ENCODE data around the gene FAM163B.

Gene FAM163B

DNA sequence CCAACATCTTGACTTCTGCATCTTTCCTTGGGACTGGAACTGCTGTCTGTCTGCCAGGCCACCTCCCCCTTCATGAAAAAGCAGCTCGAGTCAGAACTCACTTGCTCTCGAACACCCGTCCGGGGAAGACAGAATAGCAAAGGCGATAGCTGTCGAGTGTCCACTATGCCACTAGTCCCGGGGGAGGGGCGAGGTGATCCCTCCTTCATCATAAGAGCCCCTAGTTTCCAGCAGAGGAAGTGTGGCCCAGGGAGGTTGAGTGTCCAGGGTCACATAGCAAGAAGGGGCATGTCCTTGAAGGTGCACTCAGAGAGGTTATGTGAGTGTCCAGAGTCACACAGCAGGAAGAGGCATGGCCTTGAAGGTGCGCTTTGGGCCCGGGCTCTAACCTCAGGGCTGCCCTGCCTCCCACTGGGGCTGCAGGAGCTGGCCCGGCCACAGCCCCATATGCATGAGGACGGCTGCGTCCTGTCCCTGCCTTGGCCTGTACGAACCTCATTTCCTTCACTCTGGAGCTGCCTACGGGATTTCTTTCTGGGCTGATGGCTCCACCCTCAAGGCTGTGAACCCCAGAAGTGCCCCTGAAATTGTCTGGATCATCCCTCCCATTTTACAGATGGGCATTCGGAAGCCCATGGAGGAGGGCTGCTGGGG, 33.6 kb upstream of the FAM163B start:
- TF ChIP-seq, protein P1, sequence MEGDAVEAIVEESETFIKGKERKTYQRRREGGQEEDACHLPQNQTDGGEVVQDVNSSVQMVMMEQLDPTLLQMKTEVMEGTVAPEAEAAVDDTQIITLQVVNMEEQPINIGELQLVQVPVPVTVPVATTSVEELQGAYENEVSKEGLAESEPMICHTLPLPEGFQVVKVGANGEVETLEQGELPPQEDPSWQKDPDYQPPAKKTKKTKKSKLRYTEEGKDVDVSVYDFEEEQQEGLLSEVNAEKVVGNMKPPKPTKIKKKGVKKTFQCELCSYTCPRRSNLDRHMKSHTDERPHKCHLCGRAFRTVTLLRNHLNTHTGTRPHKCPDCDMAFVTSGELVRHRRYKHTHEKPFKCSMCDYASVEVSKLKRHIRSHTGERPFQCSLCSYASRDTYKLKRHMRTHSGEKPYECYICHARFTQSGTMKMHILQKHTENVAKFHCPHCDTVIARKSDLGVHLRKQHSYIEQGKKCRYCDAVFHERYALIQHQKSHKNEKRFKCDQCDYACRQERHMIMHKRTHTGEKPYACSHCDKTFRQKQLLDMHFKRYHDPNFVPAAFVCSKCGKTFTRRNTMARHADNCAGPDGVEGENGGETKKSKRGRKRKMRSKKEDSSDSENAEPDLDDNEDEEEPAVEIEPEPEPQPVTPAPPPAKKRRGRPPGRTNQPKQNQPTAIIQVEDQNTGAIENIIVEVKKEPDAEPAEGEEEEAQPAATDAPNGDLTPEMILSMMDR (IDR thresholded peaks at IDR 0.05; ENCODE audit: extremely low read depth, missing control alignments), result no peak
- DNase-seq (ENCODE audit: low spot score), result no peak

DNA sequence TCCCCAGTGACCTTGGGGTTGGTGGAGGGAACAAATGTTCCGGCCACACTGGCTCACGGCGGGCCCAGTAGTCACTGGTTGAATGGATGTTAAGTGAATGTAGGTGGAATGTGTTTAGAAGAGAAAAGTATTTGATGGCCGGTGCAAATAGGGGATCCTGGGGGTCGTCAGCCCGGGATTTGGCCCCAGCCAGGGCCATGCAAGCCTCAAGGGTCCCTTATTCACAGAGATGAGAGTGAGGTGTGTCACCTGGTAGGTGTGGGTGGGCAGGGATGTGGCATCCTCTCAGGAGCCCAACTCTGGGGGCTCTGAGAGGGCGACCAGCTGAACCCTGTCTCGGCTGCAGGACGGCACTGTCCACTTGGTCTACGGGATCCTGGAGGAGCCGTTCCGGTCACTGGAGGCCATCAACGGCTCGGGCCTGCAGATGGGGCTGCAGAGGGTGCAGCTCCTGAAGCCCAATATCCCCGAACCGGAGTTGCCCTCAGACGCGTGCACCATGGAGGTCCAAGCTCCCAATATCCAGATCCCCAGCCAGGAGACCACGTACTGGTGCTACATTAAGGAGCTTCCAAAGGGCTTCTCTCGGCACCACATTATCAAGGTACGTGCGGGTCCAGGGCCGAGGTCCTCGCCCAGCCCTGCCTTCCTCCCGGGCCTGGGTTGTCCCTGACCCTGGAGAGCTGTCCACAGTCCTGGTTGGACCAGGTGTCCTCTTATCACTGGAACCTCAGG, 32.8 kb upstream of the FAM163B start:
- DNase-seq (ENCODE audit: low spot score), result no peak
- TF ChIP-seq, protein P1 (IDR thresholded peaks at IDR 0.05; ENCODE audit: extremely low read depth, missing control alignments), result no peak

DNA sequence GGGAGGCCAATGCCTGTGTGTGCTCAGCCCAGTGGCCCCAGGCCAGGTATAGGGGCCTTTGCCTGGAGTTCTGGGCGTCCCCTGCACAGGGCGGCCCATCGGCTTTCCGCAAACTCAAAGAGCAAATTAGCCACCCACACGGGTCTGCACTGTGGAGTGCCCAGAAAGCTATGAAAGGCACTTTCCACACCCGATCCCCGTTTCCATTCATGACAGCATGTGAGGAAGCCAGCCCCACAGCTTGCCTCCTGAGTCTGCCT, 32.1 kb upstream of the FAM163B start:
- TF ChIP-seq, protein P1 (IDR thresholded peaks at IDR 0.05; ENCODE audit: extremely low read depth, missing control alignments), result no peak
- DNase-seq (ENCODE audit: low spot score), result no peak

DNA sequence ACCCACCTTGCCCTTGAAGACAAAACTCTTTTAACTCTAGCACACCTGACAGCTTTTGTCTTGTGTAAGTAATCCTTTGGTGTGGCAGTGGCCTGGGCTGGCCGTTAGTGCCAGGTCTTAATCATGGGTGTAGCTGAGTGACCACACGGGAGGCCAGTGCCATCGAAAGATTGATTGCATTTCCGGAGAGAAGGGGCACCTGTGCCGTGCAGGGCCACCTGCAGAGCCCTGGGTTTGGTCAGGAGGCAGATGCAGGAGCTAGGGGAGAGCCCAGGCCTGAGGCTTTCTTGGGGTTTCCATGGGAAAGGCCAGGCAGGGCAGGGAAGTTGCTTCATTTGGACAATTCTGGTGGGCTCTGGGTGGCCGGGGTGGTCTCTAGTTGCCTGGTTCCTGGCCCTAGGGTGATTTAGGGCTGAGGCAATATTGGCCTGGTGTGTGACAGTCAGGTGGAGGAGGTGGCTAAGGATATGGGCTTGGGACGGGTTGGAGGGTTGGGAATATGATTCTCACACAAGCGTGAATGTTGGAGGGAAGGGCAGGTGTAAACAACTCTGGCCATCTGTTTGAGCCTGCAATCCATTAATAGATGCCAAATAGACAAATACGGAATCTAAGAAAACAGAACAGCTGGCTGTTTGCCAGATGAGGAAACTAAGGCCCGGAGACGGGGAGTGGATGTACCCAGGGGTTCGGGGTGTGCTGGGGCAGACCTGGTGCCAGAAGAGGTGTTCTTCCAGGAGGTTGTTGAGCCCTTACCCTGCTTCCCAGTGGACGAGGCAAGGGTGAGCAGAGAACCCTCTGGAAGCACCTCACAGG, 31.6 kb upstream of the FAM163B start:
- TF ChIP-seq, protein P1 (IDR thresholded peaks at IDR 0.05; ENCODE audit: extremely low read depth, missing control alignments), result no peak
- DNase-seq (ENCODE audit: low spot score), result no peak

DNA sequence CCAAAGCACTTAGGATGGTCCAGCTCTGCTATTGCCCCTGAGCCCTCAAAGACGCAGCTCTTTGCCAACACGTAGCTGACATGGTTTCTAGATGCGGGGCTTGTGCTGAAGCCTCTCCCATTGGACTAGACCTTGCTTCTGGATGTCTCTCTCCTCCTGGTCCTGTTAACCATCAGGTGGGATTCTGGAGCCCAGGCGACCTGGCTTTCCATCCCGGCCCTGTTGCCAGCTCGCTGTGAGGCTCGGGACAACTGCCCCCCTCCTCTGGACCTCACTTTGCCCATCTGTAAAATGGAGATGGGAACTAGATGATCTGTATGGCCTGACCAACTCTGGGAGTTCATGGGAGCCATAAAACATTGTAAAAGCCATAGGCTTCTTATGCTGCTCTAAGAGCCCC, 31.0 kb upstream of the FAM163B start:
- TF ChIP-seq, protein P1 (IDR thresholded peaks at IDR 0.05; ENCODE audit: extremely low read depth, missing control alignments), result no peak

DNA sequence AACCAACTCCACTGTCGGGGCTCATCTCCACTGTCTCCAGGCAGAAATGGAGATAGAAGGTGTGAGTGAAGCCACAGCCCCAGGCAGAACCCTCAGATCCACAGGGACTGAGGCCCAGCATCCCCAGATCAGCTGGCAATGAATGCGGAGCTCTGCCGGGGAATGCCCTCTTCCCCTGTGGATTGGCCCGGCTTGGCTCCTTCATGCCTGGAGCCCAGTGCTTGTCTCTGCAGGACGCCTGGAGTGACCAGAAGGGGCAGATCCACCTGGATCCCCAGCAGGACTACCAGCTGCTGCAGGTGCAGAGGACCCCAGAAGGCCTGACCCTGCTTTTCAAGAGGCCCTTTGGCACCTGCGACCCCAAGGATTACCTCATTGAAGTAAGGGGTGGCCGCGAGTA, 30.4 kb upstream of the FAM163B start:
- no peak for DNase-seq (ENCODE audit: low spot score)

More for the DNA sequence above, 31.0 kb upstream of the FAM163B start:
- no peak for DNase-seq (ENCODE audit: low spot score)

More for the DNA sequence above, 30.4 kb upstream of the FAM163B start:
- TF ChIP-seq, protein P1 (IDR thresholded peaks at IDR 0.05; ENCODE audit: extremely low read depth, missing control alignments), result no peak
